Mesenchymal stem cell (in vitro differentiated cells and primary cell): ENCODE results near the gene SBNO1.
"Not testable (repeated sequence)": the region's sequence is repeated elsewhere in the genome, so short reads cannot be mapped to it uniquely, and the experiment has no call there.

Experiments
- DNase-seq: peaks from one replicate; pipeline ENCODE4 v3.0.0-alpha.2; 2013
- H2AFZ ChIP-seq: one replicate; pipeline ENCODE4 v1.6.1; 2013; ENCODE audit warnings: low read depth, mild to moderate bottlenecking, control low read depth, inconsistent platforms, low read length, moderate library complexity
- H2AK5ac ChIP-seq: 2 replicates; pipeline ENCODE4 v1.6.1; 2013; ENCODE audit warnings: low read length, moderate library complexity, mild to moderate bottlenecking, inconsistent platforms; ENCODE audit not compliant: severe bottlenecking
- H2BK120ac ChIP-seq: one replicate; pipeline ENCODE4 v1.6.1; 2013; ENCODE audit warnings: low read depth, mild to moderate bottlenecking, inconsistent platforms, low read length, moderate library complexity
- H2BK12ac ChIP-seq, 2 experiments: one replicate each; pipeline ENCODE4 v1.6.1; 2013; ENCODE audit warnings: inconsistent platforms in 2 of 2, low read length in 2 of 2, mild to moderate bottlenecking in 2 of 2, moderate library complexity in 2 of 2, control low read depth in 1 of 2
- H2BK15ac ChIP-seq: one replicate; pipeline ENCODE4 v1.6.1; 2013; ENCODE audit warnings: mild to moderate bottlenecking, low read depth, inconsistent platforms; ENCODE audit not compliant: poor library complexity, severe bottlenecking
- H2BK5ac ChIP-seq: 2 replicates; pipeline ENCODE4 v1.6.1; 2013; ENCODE audit warnings: low read depth, mild to moderate bottlenecking, low read length, control low read depth, inconsistent platforms; ENCODE audit not compliant: poor library complexity, severe bottlenecking
- H3K14ac ChIP-seq, 2 experiments: one replicate each; pipeline ENCODE4 v1.6.1; 2013; ENCODE audit warnings: inconsistent platforms in 2 of 2, low read length in 2 of 2, control low read depth in 1 of 2, mild to moderate bottlenecking in 1 of 2, moderate library complexity in 1 of 2
- H3K18ac ChIP-seq, 2 experiments: one replicate each; pipeline ENCODE4 v1.6.1; 2013; ENCODE audit warnings: inconsistent platforms in 2 of 2, low read length in 2 of 2, control low read depth in 1 of 2, low read depth in 1 of 2, mild to moderate bottlenecking in 1 of 2
- H3K23ac ChIP-seq, 2 experiments: one replicate each; pipeline ENCODE4 v1.6.1; 2013; ENCODE audit warnings: inconsistent platforms in 2 of 2, low read length in 2 of 2, mild to moderate bottlenecking in 2 of 2, moderate library complexity in 2 of 2, control low read depth in 1 of 2
- H3K27ac ChIP-seq: 2 replicates; pipeline ENCODE4 v1.5.1; 2013; ENCODE audit warnings: mild to moderate bottlenecking, moderate library complexity, low read length, control low read depth, inconsistent platforms; ENCODE audit not compliant: poor library complexity, severe bottlenecking
- H3K27me3 ChIP-seq, 2 experiments: 2 replicates each; pipeline versions ENCODE4 v1.6.1 to v1.7.0; 2013; ENCODE audit warnings: low read length in 2 of 2, mild to moderate bottlenecking in 2 of 2, moderate library complexity in 2 of 2, control low read depth in 1 of 2, inconsistent platforms in 1 of 2; ENCODE audit not compliant: control insufficient read depth in 1 of 2, insufficient read depth in 1 of 2
- H3K36me3 ChIP-seq, 2 experiments: 2 replicates each; pipeline versions ENCODE4 v1.6.1 to v1.7.0; 2013; ENCODE audit warnings: low read length in 2 of 2, control low read depth in 1 of 2, inconsistent platforms in 1 of 2, low read depth in 1 of 2, mild to moderate bottlenecking in 1 of 2; ENCODE audit not compliant: insufficient read depth in 2 of 2, control insufficient read depth in 1 of 2
- H3K4ac ChIP-seq, 2 experiments: one replicate each; pipeline ENCODE4 v1.6.1; 2013; ENCODE audit warnings: inconsistent platforms in 2 of 2, low read length in 2 of 2, mild to moderate bottlenecking in 2 of 2, moderate library complexity in 2 of 2, control low read depth in 1 of 2, low read depth in 1 of 2
- H3K4me1 ChIP-seq: 2 replicates; pipeline ENCODE4 v1.6.1; 2013; ENCODE audit warnings: low read depth, low read length, control low read depth; ENCODE audit not compliant: control insufficient read depth, insufficient read depth
- H3K4me2 ChIP-seq: 2 replicates; pipeline ENCODE4 v1.6.1; 2013; ENCODE audit warnings: low read length, mild to moderate bottlenecking, inconsistent platforms; ENCODE audit not compliant: poor library complexity, severe bottlenecking
- H3K4me3 ChIP-seq, 2 experiments: 2 replicates each; pipeline versions ENCODE4 v1.5.1 to v1.7.0; 2013; ENCODE audit warnings: low read length in 2 of 2, mild to moderate bottlenecking in 2 of 2, control low read depth in 1 of 2, low read depth in 1 of 2; ENCODE audit not compliant: insufficient read depth in 1 of 2
- H3K79me1 ChIP-seq: replicated peaks from 2 replicates; pipeline ENCODE4 v1.6.1; 2013; ENCODE audit warnings: mild to moderate bottlenecking, control low read depth, low read length, inconsistent platforms; ENCODE audit not compliant: poor library complexity, severe bottlenecking
- H3K9ac ChIP-seq: 2 replicates; pipeline ENCODE4 v1.7.0; 2013; ENCODE audit warnings: mild to moderate bottlenecking, low read length, moderate library complexity
- H3K9me3 ChIP-seq: 2 replicates; pipeline ENCODE4 v1.7.0; 2013; ENCODE audit warnings: mild to moderate bottlenecking, low read length; ENCODE audit not compliant: control insufficient read depth
- H4K8ac ChIP-seq: one replicate; pipeline ENCODE4 v1.6.1; 2013; ENCODE audit warnings: inconsistent platforms, mild to moderate bottlenecking, low read length, moderate library complexity
- H4K91ac ChIP-seq: one replicate; pipeline ENCODE4 v1.6.1; 2013; ENCODE audit warnings: mild to moderate bottlenecking, low read length, inconsistent platforms
- WGBS: methylation state at CpG from one replicate; pipeline ENCODE4 v1.1.7; 2013; ENCODE audit warnings: mixed read lengths; 5-methylcytosine and 5-hydroxymethylcytosine counted together

SBNO1 gene

GRCh38 chr12:123313046-123313445 is 51.6 kb downstream of the SBNO1 start:
- not testable (repeated sequence) for H3K4me1 ChIP-seq, H3K9me3 ChIP-seq
- WGBS = no CpG with 5 or more reads among the region's 4 CpGs

GRCh38 chr12:123306200-123306599 is 58.4 kb downstream of the SBNO1 start:
- Histone ChIP-seq H3K4ac (no peak overlapping the region), H2BK120ac (no peak overlapping the region), H3K79me1 (peaks cover 15% of the 10 kb centered on the region), H3K23ac (no peak overlapping the region), H2AFZ (no peak overlapping the region), H2BK15ac (no peak overlapping the region), H2AK5ac (no peak overlapping the region), H4K8ac (no peak overlapping the region), H2BK12ac (no peak overlapping the region), H3K14ac (no peak overlapping the region), H3K27ac (no peak overlapping the region), H3K9ac (no peak overlapping the region), H3K4me1 (no peaks in the 10 kb centered on the region), H3K36me3 (peaks cover 51 to 95% of the 10 kb centered on the region in 2 experiments), H4K91ac (no peak overlapping the region), H3K27me3 (no peaks in the 10 kb centered on the region), H3K4me3 (no peak overlapping the region), H3K4me2 (no peak overlapping the region), H2BK5ac (no peak overlapping the region), H3K18ac (no peak overlapping the region), H3K9me3 (no peaks in the 10 kb centered on the region)
- DNase-seq = no peak
- WGBS = 98% methylated on average over 2 of the region's 3 CpGs

More at GRCh38 chr12:123313046-123313445, 51.6 kb downstream of the SBNO1 start:
- H3K27me3 ChIP-seq, H3K4me2 ChIP-seq, H2AFZ ChIP-seq, H2BK15ac ChIP-seq, H3K4me3 ChIP-seq, H2BK12ac ChIP-seq, H4K91ac ChIP-seq, H2BK5ac ChIP-seq, H3K79me1 ChIP-seq, H3K27ac ChIP-seq, H2BK120ac ChIP-seq, H3K4ac ChIP-seq, H3K23ac ChIP-seq, DNase-seq, H4K8ac ChIP-seq, H2AK5ac ChIP-seq, H3K14ac ChIP-seq, H3K18ac ChIP-seq, H3K9ac ChIP-seq: not testable (repeated sequence)
- H3K36me3 ChIP-seq = peaks cover 53 to 89% of the 10 kb centered on the region in 2 experiments

- H2BK12ac ChIP-seq = no peak overlapping the region
- H3K27ac ChIP-seq = no peak overlapping the region
- 91% methylated on average over 3 of the region's 3 CpGs for WGBS
- no peak overlapping the region for H3K4ac ChIP-seq
- H3K9me3 ChIP-seq = no peaks in the 10 kb centered on the region
- no peak overlapping the region for H3K9ac ChIP-seq
- H2BK15ac ChIP-seq = no peak overlapping the region
- H3K4me2 ChIP-seq = no peak overlapping the region
- H3K4me3 ChIP-seq = no peak overlapping the region
- no peak overlapping the region for H4K91ac ChIP-seq
- no peak overlapping the region for H2AFZ ChIP-seq
- no peak overlapping the region for H3K18ac ChIP-seq
- no peak overlapping the region for H4K8ac ChIP-seq
- H2BK5ac ChIP-seq = no peak overlapping the region
- no peak for DNase-seq
- no peaks in the 10 kb centered on the region for H3K4me1 ChIP-seq
- no peaks in the 10 kb centered on the region for H3K27me3 ChIP-seq
- peaks cover 54 to 93% of the 10 kb centered on the region in 2 experiments for H3K36me3 ChIP-seq
- no peak overlapping the region for H3K23ac ChIP-seq
- no peak overlapping the region for H2AK5ac ChIP-seq
- H3K14ac ChIP-seq = no peak overlapping the region
- no peak overlapping the region for H2BK120ac ChIP-seq
- peaks cover 13% of the 10 kb centered on the region for H3K79me1 ChIP-seq
These were observed 59.5 kb downstream of the SBNO1 start for GRCh38 chr12:123305136-123305535.

GRCh38 chr12:123293178-123293760 is 71.4 kb downstream of the SBNO1 start:
- Histone ChIP-seq H4K8ac (no peak overlapping the region), H2BK15ac (no peak overlapping the region), H3K14ac (no peak overlapping the region), H3K36me3 (peaks cover 45 to 88% of the 10 kb centered on the region in 2 experiments), H3K9ac (no peak overlapping the region), H4K91ac (no peak overlapping the region), H3K9me3 (no peaks in the 10 kb centered on the region), H3K18ac (no peak overlapping the region), H3K4me3 (no peak overlapping the region), H2AFZ (no peak overlapping the region), H2BK12ac (no peak overlapping the region), H2BK5ac (no peak overlapping the region), H2AK5ac (no peak overlapping the region), H3K79me1 (peaks cover 34% of the 10 kb centered on the region), H3K4me1 (peaks cover 2% of the 10 kb centered on the region), H3K27me3 (no peaks in the 10 kb centered on the region), H3K4ac (no peak overlapping the region), H3K4me2 (no peak overlapping the region), H2BK120ac (no peak overlapping the region), H3K27ac (no peak overlapping the region), H3K23ac (no peak overlapping the region)
- 95% methylated on average over 9 of the region's 9 CpGs for WGBS
- no peak for DNase-seq
